HS-27A (cell line): Measurements from ENCODE around the gene USP12.
"Not testable (repeated sequence)": the region's sequence is repeated elsewhere in the genome, so short reads cannot be mapped to it uniquely, and the experiment has no call there.

Source experiments
- DNase-seq: peaks from one replicate; pipeline ENCODE4 v3.0.0-alpha.2; 2012; ENCODE audit warnings: low read depth, missing footprints

USP12 gene

GRCh38 chr13:27073186-27073585 lies 98.4 kb downstream of the USP12 start:
- no peak for DNase-seq

- DNase-seq, result not testable (repeated sequence)
These were observed 105.5 kb downstream of the USP12 start for GRCh38 chr13:27066123-27066522.

DNA sequence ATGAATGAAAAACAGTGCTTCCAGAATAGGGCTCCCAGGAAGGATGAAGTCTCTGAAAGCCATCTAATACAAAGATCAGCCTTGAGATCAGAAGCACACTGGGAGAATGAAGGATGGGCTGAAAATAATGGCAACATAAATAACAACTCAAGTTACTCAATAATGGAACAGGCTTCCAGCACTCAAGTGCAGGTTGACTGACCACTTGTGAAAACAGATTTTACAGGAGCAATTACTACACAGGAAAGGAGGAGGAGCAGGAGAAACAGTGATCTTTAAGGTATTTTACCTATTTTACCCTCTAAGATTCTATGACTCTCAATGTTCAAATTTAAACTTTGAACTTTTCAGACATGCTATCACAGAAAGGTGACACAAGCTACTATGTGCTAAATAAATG lies 106.0 kb downstream of the USP12 start:
- no peak for DNase-seq

GRCh38 chr13:27064252-27064995 lies 107.2 kb downstream of the USP12 start:
- no peak for DNase-seq

DNA sequence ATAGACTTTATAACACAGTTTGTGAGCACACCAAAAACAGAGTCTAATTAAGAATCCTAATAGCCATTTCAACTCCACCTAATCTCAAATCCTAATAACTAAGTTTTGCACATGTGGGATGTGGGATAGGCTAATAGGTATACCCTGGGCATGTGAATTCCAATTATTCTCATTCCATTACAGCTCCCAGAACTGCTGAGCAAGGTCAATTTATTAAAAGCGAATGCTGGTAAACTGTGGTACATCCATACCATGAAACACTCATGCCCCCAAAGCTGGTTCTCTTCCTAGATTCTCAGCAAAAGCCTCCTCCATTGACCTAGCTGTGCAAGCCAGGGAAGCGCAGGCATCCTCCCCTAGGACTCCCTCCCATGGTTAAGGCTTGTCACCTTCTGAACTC lies 113.8 kb downstream of the USP12 start:
- no peak for DNase-seq

GRCh38 chr13:27055526-27055925 lies 116.1 kb downstream of the USP12 start:
- no peak for DNase-seq

DNA sequence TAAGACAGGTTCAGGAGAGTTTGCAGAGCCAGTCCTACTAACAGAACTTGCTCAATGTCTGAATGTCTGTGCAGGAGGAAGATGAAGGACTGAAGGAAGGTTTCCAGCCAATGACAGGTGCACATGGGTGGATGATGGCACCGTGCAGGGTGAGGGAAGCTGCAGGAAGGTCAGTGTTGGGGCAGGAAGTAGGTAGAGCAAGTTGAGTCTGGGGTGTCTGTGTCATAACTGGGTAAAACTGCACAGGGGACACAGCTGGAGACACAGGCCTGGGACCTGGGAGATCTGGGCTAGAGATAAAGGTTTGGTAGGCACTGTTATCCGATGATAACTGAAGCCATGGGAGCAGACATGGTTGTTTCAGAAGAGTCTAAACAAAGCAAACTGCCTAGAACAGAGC lies 116.9 kb downstream of the USP12 start:
- DNase-seq, result no peak

DNA sequence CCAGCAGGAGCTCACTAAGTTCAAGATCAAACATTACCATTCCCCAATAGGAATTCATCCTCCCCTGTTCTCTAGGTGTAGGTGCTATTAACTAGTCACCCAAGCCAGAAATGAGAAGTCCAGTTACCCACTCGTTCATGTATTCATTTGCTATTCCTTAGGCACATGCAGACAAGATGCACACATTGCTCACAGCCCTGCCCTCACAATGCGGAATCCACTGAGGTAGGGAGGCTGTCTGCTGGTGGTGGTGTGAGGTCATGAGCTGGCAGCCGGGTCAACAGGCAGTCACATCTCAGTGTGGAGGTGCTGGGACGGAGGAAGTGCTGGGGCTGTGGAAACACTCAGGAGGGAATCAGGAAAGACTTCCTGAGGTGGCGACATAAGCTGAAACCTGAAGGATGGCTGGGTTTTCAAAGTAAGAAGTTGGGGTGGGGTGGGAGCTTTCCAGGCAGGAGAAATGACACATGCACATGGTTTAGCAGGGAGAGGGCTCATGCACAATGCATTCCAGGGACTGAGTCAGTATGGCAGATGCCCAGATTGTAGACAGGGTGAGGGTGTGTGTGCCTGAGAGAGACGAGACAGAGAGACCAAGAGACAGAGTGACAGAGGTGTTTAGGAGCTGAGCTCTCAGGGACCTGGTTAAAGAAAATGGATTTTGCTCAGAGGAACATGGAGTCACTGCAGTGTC lies 117.6 kb downstream of the USP12 start:
- peak; percentile 47 for DNase-seq

GRCh38 chr13:27053210-27053884 lies 118.3 kb downstream of the USP12 start:
- DNase-seq, result no peak

- no peak for DNase-seq
These were observed 118.9 kb downstream of the USP12 start for GRCh38 chr13:27052551-27053208.

GRCh38 chr13:27047081-27047480 lies 124.5 kb downstream of the USP12 start:
- DNase-seq, result no peak

- no peak for DNase-seq
These were observed 126.6 kb downstream of the USP12 start for GRCh38 chr13:27044837-27045570.

GRCh38 chr13:27043013-27043412 lies 128.6 kb downstream of the USP12 start:
- peak; percentile 66 for DNase-seq

GRCh38 chr13:27041341-27041740 lies 130.3 kb downstream of the USP12 start:
- DNase-seq, result no peak

GRCh38 chr13:27040826-27041108 lies 130.8 kb downstream of the USP12 start:
- DNase-seq, result no peak

- DNase-seq, result no peak
These were observed 132.4 kb downstream of the USP12 start for GRCh38 chr13:27039171-27039701.

DNA sequence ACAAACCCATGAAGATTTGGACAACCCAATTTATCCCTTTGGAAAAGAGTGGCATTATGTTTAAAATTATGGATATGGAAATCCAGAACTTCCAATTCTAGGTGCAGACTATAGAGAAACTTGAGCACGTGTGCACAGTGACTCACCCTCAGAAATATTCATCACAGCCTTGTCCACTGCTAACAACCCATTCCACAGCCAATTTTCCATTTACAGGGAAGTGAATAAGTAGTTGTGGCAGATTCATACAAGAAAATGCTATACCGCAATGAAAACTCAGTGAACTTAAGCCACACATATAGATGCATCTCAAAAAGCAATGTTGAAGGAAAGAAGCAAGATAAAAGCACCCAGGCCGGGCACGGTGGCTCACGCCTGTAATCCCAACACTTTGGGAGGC lies 133.3 kb downstream of the USP12 start:
- peak; percentile 39 for DNase-seq

DNA sequence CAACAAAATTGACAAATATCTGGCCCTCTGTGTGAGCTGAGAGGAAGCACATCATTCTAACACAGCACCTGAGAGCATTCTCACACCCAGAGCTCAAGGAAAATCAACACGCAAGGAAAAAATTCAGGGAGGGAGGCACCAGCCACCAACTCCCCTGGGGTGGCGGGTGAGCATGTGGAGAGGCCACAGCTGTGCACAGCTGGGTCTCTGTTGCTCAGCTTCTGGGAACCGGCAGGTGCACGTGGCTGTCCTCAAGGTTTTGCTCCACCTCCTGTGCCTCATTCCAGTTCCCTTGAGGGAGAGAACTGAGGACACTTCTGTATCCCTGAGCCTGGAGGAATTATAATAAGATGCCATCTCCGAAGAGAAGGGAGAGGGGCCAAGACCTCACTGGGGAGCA lies 134.0 kb downstream of the USP12 start:
- DNase-seq, result no peak

DNA sequence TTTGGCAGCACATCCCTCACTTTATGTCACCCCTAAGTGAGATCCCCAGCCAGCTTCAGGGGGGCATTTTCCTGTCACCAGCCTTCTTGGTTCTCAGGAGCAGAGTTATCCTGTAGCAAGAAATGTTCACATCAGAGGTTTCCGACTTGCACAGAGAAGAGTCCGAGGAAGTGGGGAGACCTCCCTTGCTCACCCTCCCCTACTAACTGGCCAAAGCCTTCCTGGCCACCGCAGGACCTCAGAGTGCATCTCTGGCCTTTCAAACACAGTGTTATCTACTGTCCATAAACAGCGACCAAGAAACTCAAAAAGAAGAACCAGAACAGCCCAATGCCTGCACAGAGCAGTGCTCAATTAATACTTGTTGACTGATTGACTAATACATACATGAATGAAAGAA lies 134.4 kb downstream of the USP12 start:
- no peak for DNase-seq

GRCh38 chr13:27036236-27036981 lies 135.2 kb downstream of the USP12 start:
- DNase-seq, result no peak

- no peak for DNase-seq
These were observed 135.7 kb downstream of the USP12 start for GRCh38 chr13:27035892-27036235.
